Neural crest cell (in vitro differentiated cells): ENCODE measurements around the gene FHOD3. TPM values are rescaled to one million over a fixed set of nuclear protein-coding genes. Genes with fewer than 3 reads are reported as not detected.

Experiments
- DNase-seq: peaks from one replicate; pipeline ENCODE4 v3.0.0; 2021; ENCODE audit warnings: low read depth, mixed read lengths, low spot score
- H3K27ac Mint-ChIP-seq: one replicate; pipeline ENCODE4 v1.8.0; 2021; ENCODE audit warnings: mild to moderate bottlenecking, mixed read lengths; ENCODE audit not compliant: unreplicated experiment
- H3K27me3 Mint-ChIP-seq: 2 replicates; pipeline ENCODE4 v1.8.0; 2021; ENCODE audit warnings: low read depth, mild to moderate bottlenecking, mixed read lengths
- H3K36me3 Mint-ChIP-seq: 2 replicates; pipeline ENCODE4 v1.8.0; 2021; ENCODE audit warnings: low read depth, mild to moderate bottlenecking, mixed read lengths
- H3K4me1 Mint-ChIP-seq: 2 replicates; pipeline ENCODE4 v1.8.0; 2021; ENCODE audit warnings: mixed read lengths
- H3K4me3 Mint-ChIP-seq: one replicate; pipeline ENCODE4 v1.8.0; 2021; ENCODE audit warnings: mild to moderate bottlenecking, mixed read lengths
- H3K9me3 Mint-ChIP-seq: 2 replicates; pipeline ENCODE4 v1.8.0; 2021; ENCODE audit warnings: mixed read lengths
- CTCF ChIP-seq: fragments of 200-600 bp; sonication (generic); conservative IDR thresholded peaks from 2 replicates; pipeline ENCODE4 v1.5.0; 2021; ENCODE audit warnings: antibody characterized with exemption, mild to moderate bottlenecking
- total RNA-seq: library from RNA; stranded (reverse); gene quantifications from 2 replicates; pipeline ENCODE4 v1.2.1, GENCODE V29; 2021

FHOD3 gene
- total RNA-seq, 1 donor from 2014 or later = 28.6 TPM

DNA sequence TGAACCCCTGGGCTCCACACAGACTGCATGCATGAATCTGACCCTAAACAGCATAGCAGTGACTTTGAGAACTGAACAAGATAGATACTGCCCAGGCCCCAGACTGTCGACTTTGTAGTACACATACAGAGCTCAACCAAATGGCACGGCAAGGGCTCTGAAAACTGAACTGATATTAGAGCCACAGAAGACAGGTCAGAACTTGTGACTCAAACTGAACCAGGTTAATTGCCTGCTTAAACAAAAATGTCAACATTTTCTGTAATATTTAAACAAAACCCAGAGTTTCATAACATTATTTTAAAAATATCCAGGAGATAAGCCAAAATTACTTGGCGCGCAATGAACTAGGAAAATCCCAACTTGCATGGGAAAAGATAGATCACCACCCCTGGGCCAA lies 271.0 kb downstream of the FHOD3 start:
- Mint-ChIP-seq H3K36me3 (no peaks in the 10 kb centered on the region), H3K27me3 (no peaks in the 10 kb centered on the region), H3K4me1 (peaks cover 36% of the 10 kb centered on the region), H3K27ac (no peak overlapping the region), H3K9me3 (no peaks in the 10 kb centered on the region), H3K4me3 (no peak overlapping the region)
- DNase-seq = no peak
- no peak for TF ChIP-seq CTCF

DNA sequence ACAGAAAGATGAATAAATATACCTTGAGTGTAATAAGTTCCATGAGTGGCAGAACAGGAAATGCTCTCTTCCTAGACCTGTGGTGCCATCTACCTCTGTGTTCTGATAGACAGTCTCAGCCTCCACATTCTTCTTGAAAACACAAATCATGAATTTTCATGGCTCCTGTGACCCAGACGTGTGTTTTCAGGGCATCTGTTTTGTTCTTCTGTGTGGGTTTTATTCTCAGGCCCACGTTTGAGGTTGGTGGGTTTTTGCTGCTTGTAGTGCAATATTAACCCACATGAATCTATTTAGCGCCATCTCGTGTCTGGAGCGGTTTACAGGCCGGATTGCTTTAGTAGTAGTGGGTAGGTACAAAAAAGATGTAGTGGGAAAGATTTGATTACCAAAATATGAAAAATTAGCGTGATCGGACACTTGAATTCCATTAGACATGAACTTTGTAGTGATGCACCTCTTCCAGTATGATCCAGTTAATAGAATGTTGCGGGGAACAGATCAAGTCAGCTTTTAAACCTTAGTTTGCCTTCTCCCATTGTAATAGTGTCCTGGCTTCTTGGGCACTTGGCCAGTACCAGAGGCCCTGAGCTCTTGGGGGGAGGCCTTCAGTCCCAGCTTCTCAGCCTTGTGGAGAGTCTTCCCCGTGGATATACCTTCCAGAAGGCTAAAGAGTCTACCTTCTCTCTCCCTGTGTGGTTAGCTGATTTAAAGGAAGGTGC lies 274.8 kb downstream of the FHOD3 start:
- Mint-ChIP-seq H3K9me3 (no peaks in the 10 kb centered on the region), H3K36me3 (no peaks in the 10 kb centered on the region), H3K27me3 (no peaks in the 10 kb centered on the region), H3K4me3 (no peak overlapping the region), H3K27ac (no peak overlapping the region), H3K4me1 (peaks cover 11% of the 10 kb centered on the region)
- peak; percentile 69 for TF ChIP-seq CTCF
- DNase-seq = peak; percentile 49

DNA sequence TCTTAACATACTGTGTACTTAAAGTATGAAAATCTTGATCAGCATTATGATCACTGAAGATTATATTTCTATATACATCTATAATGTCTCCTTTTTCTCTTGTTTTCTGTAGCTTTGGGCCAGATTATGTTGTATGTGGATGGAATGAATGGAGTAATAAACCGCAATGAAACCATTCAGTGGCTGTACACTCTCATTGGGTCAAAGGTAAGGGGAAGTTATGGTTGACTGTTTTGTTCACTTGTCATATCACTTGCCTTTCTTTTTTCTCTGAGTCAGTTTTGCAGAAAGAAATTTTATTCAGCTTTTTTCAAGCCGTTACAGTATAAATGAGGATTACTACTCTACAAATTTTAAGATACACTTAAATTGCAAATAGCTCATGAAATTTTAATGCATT lies 278.8 kb downstream of the FHOD3 start:
- H3K36me3 Mint-ChIP-seq = peaks cover 16% of the 10 kb centered on the region
- H3K4me3 Mint-ChIP-seq = no peak overlapping the region
- TF ChIP-seq CTCF = no peak
- no peaks in the 10 kb centered on the region for H3K27me3 Mint-ChIP-seq
- no peak for DNase-seq
- H3K27ac Mint-ChIP-seq = no peak overlapping the region
- H3K9me3 Mint-ChIP-seq = peaks cover 6% of the 10 kb centered on the region
- H3K4me1 Mint-ChIP-seq = peaks cover 14% of the 10 kb centered on the region

GRCh38 chr18:36578871-36579710 lies 281.6 kb downstream of the FHOD3 start:
- no peak for TF ChIP-seq CTCF
- Mint-ChIP-seq H3K9me3 (peaks cover 6% of the 10 kb centered on the region), H3K36me3 (peaks cover 16% of the 10 kb centered on the region), H3K27me3 (no peaks in the 10 kb centered on the region), H3K4me1 (peaks cover 31% of the 10 kb centered on the region), H3K27ac (no peak overlapping the region), H3K4me3 (no peak overlapping the region)
- no peak for DNase-seq

DNA sequence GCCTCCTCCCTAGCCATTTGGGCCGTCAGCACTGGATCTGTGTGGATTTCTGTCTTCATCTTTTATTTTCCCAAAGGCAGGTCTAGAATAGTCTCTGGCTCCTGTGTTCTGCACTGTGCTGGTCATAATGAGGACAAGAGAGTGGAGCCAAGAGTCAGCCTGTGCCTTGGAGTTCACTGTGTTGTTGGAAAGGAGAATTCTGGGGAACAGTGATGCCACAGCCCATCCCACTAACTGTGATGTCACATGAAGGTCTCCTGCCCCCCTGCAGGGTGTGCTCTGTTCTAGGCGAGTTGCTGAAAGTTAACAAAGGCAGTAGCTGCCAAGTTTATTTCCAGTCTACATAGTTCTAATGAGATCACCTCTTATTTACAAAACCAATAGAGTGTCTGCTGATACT lies 282.8 kb downstream of the FHOD3 start:
- H3K4me3 Mint-ChIP-seq = no peak overlapping the region
- H3K36me3 Mint-ChIP-seq = peaks cover 16% of the 10 kb centered on the region
- no peak for DNase-seq
- H3K27me3 Mint-ChIP-seq = no peaks in the 10 kb centered on the region
- peaks cover 37% of the 10 kb centered on the region for H3K4me1 Mint-ChIP-seq
- no peak overlapping the region for H3K27ac Mint-ChIP-seq
- no peak for TF ChIP-seq CTCF
- H3K9me3 Mint-ChIP-seq = peaks cover 6% of the 10 kb centered on the region
